ENCODE measurements around the gene CDYL2. TPM values are rescaled to one million over a fixed set of nuclear protein-coding genes. Genes with fewer than 3 reads are reported as not detected.

CDYL2 gene
- total and polyA plus RNA-seq, 2 experiments from 2014 or later = 0.74 to 0.95 TPM

DNA sequence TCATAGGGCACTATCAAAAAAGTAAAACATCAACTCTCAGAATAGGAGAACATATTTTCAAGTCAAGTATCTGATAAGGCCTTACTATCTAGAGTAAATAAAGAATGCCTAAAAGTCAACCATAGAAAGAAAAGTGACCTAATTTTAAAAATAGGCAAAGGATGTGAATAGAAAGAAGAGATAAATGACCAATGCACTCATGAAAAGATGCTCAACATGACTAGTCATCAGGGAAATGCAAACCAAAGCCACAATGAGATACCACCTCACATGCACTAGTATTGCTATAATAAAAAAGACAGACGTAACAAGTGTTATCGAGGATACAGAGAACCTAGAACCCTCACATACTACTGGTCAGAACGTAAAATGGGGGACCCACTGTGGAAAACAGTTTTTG, 172.8 kb downstream of the CDYL2 start:
- no peaks in the 10 kb centered on the region for H3K27me3 ChIP-seq
- TF ChIP-seq, protein P1, sequence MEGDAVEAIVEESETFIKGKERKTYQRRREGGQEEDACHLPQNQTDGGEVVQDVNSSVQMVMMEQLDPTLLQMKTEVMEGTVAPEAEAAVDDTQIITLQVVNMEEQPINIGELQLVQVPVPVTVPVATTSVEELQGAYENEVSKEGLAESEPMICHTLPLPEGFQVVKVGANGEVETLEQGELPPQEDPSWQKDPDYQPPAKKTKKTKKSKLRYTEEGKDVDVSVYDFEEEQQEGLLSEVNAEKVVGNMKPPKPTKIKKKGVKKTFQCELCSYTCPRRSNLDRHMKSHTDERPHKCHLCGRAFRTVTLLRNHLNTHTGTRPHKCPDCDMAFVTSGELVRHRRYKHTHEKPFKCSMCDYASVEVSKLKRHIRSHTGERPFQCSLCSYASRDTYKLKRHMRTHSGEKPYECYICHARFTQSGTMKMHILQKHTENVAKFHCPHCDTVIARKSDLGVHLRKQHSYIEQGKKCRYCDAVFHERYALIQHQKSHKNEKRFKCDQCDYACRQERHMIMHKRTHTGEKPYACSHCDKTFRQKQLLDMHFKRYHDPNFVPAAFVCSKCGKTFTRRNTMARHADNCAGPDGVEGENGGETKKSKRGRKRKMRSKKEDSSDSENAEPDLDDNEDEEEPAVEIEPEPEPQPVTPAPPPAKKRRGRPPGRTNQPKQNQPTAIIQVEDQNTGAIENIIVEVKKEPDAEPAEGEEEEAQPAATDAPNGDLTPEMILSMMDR (IDR thresholded peaks at IDR 0.05; ENCODE audit: low read depth, low read length) = no peak
- H3K9me3 ChIP-seq (ENCODE audit: low read depth) = no peaks in the 10 kb centered on the region
- DNase-seq (ENCODE audit: low read depth in 1 of 2, low spot score in 1 of 2) = no peak
- H3K36me3 ChIP-seq = no peaks in the 10 kb centered on the region
- no peak overlapping the region for H3K4me3 ChIP-seq
- no peak overlapping the region for H3K27ac ChIP-seq
- no peaks in the 10 kb centered on the region for H3K4me1 ChIP-seq (ENCODE audit: low read depth)

DNA sequence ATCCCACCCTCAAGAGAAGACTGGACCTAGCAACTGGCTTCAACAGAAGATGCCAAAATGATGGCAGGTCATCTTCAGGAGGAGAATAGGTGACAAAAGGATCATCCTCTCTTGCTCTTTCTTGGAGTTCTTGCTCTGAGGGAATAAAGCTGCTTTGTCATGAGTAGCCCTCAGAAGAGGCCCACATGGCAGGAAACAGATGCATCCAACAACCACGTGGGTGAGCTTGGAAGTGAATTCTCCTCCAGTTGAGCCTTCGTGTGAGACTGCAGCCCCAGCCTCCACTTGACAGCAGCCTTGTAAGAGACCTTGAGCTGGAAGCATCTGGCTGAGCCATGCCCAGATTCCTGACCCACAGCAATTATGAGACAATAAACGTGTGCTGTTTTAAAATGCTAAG, 176.1 kb downstream of the CDYL2 start:
- H3K4me1 ChIP-seq (ENCODE audit: low read depth) = no peaks in the 10 kb centered on the region
- no peaks in the 10 kb centered on the region for H3K27me3 ChIP-seq
- DNase-seq (ENCODE audit: low read depth in 1 of 2, low spot score in 1 of 2) = no peak
- no peak overlapping the region for H3K4me3 ChIP-seq
- no peaks in the 10 kb centered on the region for H3K36me3 ChIP-seq
- TF ChIP-seq, protein P1 (IDR thresholded peaks at IDR 0.05; ENCODE audit: low read depth, low read length) = no peak
- H3K27ac ChIP-seq = no peak overlapping the region
- no peaks in the 10 kb centered on the region for H3K9me3 ChIP-seq (ENCODE audit: low read depth)

- Histone ChIP-seq H3K27me3 (no peaks in the 10 kb centered on the region), H3K27ac (no peak overlapping the region), H3K36me3 (no peaks in the 10 kb centered on the region), H3K4me3 (no peak overlapping the region), H3K4me1 (ENCODE audit: low read depth) (no peaks in the 10 kb centered on the region), H3K9me3 (ENCODE audit: low read depth) (no peaks in the 10 kb centered on the region)
- TF ChIP-seq, protein P1 (IDR thresholded peaks at IDR 0.05; ENCODE audit: low read depth, low read length) = no peak
- DNase-seq (ENCODE audit: low read depth in 1 of 2, low spot score in 1 of 2) = no peak
Measured at GRCh38 chr16:80627108-80627507, 177.3 kb downstream of the CDYL2 start.

GRCh38 chr16:80623376-80623775, 181.0 kb downstream of the CDYL2 start:
- DNase-seq (ENCODE audit: low read depth in 1 of 2, low spot score in 1 of 2) = peak in 1 of 2 donors; percentile 70
- Histone ChIP-seq H3K4me1 (ENCODE audit: low read depth) (no peaks in the 10 kb centered on the region), H3K4me3 (no peak overlapping the region), H3K27ac (no peak overlapping the region), H3K27me3 (no peaks in the 10 kb centered on the region), H3K36me3 (no peaks in the 10 kb centered on the region), H3K9me3 (ENCODE audit: low read depth) (no peaks in the 10 kb centered on the region)
- TF ChIP-seq, protein P1 (IDR thresholded peaks at IDR 0.05; ENCODE audit: low read depth, low read length) = no peak

DNA sequence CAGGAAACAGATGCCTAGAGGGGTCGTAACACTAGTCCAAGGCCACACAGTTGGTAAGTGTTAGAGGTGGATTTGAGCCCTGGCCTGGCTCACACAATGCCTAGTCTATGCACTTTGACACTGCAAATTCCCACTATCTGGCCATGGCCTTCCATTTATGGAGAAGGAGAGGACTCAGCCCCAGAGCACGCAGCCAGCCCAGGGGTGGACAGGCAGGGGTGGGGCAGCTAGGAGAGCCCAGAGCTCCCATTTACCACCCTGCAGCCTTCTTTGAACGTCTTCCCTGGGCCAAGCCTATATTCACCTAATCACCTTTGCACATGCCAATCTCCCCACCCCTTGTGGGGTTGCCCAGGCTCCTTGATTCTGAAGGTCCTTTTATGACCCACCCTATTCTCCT, 182.4 kb downstream of the CDYL2 start:
- H3K4me3 ChIP-seq = no peak overlapping the region
- no peaks in the 10 kb centered on the region for H3K9me3 ChIP-seq (ENCODE audit: low read depth)
- TF ChIP-seq, protein P1 (IDR thresholded peaks at IDR 0.05; ENCODE audit: low read depth, low read length) = no peak
- H3K36me3 ChIP-seq = no peaks in the 10 kb centered on the region
- no peak overlapping the region for H3K27ac ChIP-seq
- H3K4me1 ChIP-seq (ENCODE audit: low read depth) = no peaks in the 10 kb centered on the region
- no peak for DNase-seq (ENCODE audit: low read depth in 1 of 2, low spot score in 1 of 2)
- H3K27me3 ChIP-seq = no peaks in the 10 kb centered on the region

All from cardiac muscle cell (in vitro differentiated cells and primary cell).